ENCODE data around the gene REXO4. TPM values are rescaled to one million over a fixed set of nuclear protein-coding genes. Genes with fewer than 3 reads are reported as not detected.
"Not testable (repeated sequence)": the region's sequence is repeated elsewhere in the genome, so short reads cannot be mapped to it uniquely, and the experiment has no call there.

The REXO4 gene
- total RNA-seq, 1 donor = 12.5 TPM

GRCh38 chr9:133383438-133383837 lies 34.4 kb downstream of the REXO4 start:
- no peak for TF ChIP-seq CTCF (IDR thresholded peaks at IDR 0.05; ENCODE audit: insufficient read depth, low read depth, low read length)
- no peak overlapping the region for H3K4me3 ChIP-seq (ENCODE audit: low read depth, low read length)
- no peak for DNase-seq (ENCODE audit: low read depth)

GRCh38 chr9:133382507-133383141 lies 35.2 kb downstream of the REXO4 start:
- no peak overlapping the region for H3K4me3 ChIP-seq (ENCODE audit: low read depth, low read length)
- DNase-seq (ENCODE audit: low read depth) = no peak
- TF ChIP-seq CTCF (IDR thresholded peaks at IDR 0.05; ENCODE audit: insufficient read depth, low read depth, low read length) = no peak

GRCh38 chr9:133380734-133381133 lies 37.1 kb downstream of the REXO4 start:
- DNase-seq (ENCODE audit: low read depth) = no peak
- TF ChIP-seq CTCF (IDR thresholded peaks at IDR 0.05; ENCODE audit: insufficient read depth, low read depth, low read length) = no peak
- H3K4me3 ChIP-seq (ENCODE audit: low read depth, low read length) = no peak overlapping the region

- no peak overlapping the region for H3K4me3 ChIP-seq (ENCODE audit: low read depth, low read length)
- no peak for DNase-seq (ENCODE audit: low read depth)
- no peak for TF ChIP-seq CTCF (IDR thresholded peaks at IDR 0.05; ENCODE audit: insufficient read depth, low read depth, low read length)
Measured at GRCh38 chr9:133379153-133380086, 38.4 kb downstream of the REXO4 start.

- TF ChIP-seq CTCF (IDR thresholded peaks at IDR 0.05; ENCODE audit: insufficient read depth, low read depth, low read length) = no peak
- no peak overlapping the region for H3K4me3 ChIP-seq (ENCODE audit: low read depth, low read length)
- no peak for DNase-seq (ENCODE audit: low read depth)
Measured at GRCh38 chr9:133378408-133378962, 39.3 kb downstream of the REXO4 start.

GRCh38 chr9:133377721-133378216 lies 40.0 kb downstream of the REXO4 start:
- H3K4me3 ChIP-seq (ENCODE audit: low read depth, low read length) = no peak overlapping the region
- no peak for TF ChIP-seq CTCF (IDR thresholded peaks at IDR 0.05; ENCODE audit: insufficient read depth, low read depth, low read length)
- DNase-seq (ENCODE audit: low read depth) = no peak

GRCh38 chr9:133377280-133377679 lies 40.5 kb downstream of the REXO4 start:
- not testable (repeated sequence) for DNase-seq (ENCODE audit: low read depth); H3K4me3 ChIP-seq (ENCODE audit: low read depth, low read length)

Measured in fibroblast of villous mesenchyme (primary cell).